GM10847 (cell line): ENCODE measurements around the gene CRACR2B.

Experiments used
- POLR2A ChIP-seq: IDR thresholded peaks from 2 replicates; pipeline ENCODE4 v1.6.1; 2011; ENCODE audit not compliant: insufficient read length; ENCODE audit errors: extremely low read depth

CRACR2B gene

DNA sequence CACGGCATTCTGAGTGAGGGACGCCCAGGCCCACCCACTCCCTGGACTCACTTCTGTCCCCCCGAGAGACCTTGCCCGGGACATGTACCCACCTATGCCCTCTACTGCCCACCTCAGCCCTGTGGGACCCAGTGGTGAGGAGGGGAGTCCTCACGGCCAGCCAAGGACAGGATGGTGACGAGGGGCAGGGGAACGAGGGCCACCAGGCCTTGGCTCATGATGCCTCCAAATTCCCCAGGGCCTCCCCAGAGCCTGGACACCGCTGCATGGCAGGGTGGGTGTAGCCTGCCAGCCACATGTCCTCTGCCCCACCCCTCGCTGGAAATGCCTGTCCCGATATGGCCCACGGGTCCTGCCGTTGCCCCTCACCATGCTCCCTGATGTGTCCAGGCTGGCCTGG, 41.1 kb downstream of the CRACR2B start:
- TF ChIP-seq POLR2A: no peak

DNA sequence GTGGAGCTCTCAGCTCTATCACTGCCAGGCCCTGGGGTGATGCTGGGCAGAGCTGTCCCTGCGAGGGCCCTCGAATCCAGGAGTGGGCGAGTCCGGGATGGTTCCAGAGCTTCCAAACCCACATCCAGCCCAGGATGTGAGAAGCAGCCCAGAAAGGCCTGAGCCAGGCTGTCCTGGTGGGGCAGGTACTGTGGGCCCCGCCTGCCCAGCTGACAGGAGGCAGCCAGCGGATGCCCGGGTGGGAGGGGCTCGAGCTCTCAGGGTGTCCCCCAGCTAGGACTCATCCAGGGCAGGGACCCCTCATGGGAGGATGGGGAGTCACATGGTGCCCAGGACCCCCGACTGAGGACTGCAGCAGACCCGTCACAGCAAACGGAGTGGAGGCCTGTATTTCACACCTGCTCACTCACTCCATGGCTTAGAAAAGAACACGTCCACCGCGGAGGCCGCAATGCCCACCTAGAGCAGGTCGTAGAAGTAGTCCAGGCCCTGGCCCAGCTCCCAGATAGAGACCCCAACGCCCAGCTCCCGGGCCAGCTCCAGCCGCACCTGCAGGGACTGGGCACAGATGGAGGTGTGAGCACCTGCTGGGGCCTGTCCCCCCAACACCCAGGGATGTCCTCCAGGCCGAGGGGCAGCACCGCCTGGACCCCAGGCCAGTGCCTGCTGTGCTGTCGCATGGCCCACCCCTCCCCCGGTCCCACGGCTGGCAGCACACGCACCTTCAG, 41.8 kb downstream of the CRACR2B start:
- TF ChIP-seq POLR2A: no peak

DNA sequence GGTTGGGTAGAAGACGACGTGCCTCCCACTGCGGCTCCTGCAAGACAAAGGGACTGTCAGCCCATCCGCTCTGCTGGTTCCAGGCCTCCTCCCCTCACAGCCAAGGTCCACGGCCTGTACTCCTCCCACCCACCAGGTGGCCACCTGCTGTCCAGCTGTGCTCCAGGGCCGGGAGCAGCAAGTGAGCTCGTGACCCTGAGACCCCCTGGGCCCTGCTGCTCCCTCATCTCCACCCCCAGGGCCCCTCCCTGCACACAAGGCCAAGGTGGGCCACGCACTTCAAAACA, 42.4 kb downstream of the CRACR2B start:
- no peak for TF ChIP-seq POLR2A

DNA sequence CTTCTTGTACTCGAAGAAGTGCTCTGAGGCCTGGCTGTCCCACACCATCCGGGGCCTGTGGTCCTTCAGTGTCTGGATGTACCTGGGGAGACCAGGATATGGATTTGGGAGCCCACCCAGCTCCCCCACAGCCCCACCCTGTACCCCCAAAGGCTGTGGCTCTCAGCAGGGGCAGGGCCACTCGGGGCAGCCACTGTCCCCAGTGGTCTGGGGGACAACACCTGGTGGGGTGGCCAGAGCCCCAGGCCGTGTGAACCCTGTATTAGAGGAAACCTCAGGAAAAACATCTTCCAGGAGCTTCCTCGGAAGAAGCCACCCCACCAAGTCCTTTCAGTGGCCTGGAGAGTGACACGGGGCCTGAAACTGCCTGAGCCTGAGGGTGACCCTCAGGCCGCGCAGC, 42.7 kb downstream of the CRACR2B start:
- no peak for TF ChIP-seq POLR2A

DNA sequence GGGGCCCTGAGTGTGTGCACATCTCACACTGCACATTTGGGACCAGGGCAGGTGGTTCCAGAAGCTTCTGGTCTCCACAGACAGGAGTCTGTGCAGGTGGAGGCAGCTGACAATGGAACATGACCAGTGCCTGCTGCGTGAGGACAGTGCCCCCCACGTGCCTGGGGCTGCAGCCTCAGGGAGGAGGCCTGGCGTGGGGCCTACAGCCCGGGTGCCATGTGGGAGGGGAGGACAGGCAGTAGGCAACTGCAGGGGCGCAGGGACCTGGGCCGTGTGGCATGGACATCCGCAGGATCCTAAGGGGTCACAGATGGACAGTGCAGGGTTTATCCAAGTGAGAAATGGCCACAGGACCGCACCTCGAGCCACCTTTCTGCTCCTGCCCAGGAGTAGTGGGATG, 43.8 kb downstream of the CRACR2B start:
- TF ChIP-seq POLR2A: no peak

DNA sequence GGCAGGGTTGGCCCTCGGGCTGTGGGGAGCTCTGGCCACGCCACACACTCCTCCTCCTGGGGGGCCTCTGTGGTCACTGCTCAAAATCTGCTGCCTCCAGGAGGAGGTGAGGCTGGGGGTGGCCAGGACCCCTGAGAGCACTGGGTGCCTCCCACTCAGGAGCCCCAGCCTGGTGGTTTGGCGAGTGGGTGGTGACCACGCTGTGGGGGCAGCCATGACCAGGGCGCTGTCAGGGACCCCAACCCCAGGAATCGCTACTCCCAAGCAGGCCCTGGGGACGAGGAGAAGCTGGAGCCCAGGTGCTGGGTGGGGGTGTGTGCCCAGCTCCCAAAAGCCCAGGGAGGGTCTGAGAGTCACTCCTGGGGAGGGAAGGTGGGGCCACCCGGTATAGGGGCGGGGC, 45.1 kb downstream of the CRACR2B start:
- no peak for TF ChIP-seq POLR2A

DNA sequence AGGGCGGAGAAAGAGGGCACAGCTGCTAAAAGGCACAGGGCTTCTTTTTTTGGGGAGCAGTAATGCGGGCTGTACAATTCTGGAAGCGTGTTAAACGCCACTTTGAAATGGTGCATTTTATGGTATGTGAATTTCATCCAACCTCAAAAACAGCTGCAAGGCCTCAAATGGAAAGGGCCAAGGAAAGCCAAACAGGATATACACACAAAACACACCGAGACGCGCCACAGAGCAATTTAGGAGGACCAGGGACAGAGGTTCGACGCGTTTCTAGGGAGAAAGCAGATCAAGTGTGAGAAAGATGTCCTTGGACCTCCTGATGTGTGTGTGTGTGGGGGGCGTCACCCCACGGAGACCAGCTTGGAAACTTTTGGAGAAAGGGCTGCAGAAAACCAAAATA, 46.0 kb downstream of the CRACR2B start:
- no peak for TF ChIP-seq POLR2A

DNA sequence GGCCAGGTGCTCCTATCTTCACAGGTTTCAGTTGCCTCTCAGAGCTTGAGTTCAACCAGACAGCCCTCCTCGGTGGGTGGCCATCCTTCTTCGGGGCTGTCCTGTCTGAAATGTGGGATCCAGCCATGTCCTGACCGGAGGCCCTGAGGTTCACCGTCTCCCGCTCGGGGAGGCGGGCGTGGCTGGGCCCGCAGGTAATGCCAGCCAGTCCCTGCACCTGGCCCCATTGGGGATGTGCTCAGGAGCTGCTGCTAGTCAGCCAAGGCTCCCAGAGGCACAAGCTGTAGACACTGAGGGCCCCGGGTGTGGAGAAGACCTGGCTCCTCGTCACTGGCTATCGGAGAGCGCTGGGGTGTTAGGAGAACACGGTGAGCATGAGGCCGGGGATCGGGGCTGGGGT, 47.5 kb downstream of the CRACR2B start:
- TF ChIP-seq POLR2A: no peak

DNA sequence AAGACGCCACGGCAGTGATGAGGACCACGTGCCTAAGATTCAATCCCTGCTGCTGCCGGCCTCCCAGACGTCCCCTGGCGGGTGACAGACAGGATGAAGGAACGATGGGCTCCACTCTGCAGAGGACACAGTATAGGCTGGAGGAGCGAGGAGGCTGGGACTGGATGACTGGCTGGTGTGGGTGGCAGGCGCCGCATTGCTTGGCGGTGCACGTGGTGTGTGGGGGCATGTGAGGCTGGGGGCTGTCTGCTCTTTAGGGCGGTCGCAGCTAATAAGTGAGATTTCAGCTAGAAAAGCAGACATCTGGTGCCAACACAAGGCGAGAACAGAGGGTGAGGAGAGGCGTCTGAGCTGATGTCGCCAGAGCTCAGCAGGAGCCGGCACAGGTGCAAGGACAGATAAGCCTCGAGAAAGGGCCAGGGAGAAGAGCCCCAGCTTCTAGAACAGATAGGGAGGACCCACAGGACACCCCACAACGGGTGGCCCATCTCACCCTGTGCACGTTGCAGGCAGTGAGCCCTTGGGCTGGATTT, 48.1 kb downstream of the CRACR2B start:
- TF ChIP-seq POLR2A: no peak

DNA sequence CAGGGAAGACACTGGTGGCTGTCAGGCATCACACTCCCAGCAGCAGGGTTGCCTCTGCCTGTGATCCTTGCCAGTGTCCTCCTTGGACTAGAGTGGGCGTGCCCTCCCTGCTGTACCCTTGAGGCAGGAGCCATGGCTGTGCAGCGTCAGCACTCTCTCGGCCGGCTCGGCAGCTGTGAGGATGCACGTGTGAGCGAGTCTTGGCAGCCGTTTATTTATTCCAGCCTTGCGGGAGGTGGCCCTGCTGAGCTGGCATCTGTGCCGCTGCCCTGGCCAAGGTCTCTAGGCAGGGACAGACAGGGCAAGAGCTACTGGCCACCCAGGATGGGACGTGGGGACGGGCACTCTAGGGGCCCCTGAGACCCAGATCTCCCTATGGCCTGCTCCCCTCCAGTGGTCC, 48.8 kb downstream of the CRACR2B start:
- TF ChIP-seq POLR2A: no peak

DNA sequence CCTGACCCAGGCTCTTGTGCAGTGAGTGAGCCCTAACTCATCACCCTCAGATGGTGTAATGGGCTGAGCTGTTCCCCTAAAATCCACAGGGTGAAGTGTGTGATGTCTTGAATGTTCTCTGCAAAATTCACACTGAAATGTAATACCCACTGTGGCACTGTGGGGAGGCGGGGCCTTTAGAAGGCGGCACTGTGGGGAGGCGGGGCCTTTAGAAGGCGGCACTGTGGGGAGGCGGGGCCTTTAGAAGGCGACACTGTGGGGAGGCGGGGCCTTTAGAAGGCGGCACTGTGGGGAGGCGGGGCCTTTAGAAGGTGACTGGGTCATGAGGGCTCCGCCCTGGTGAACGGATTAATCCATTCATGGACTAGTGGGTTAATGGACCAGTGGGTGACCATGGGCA, 49.8 kb downstream of the CRACR2B start:
- TF ChIP-seq POLR2A: no peak

DNA sequence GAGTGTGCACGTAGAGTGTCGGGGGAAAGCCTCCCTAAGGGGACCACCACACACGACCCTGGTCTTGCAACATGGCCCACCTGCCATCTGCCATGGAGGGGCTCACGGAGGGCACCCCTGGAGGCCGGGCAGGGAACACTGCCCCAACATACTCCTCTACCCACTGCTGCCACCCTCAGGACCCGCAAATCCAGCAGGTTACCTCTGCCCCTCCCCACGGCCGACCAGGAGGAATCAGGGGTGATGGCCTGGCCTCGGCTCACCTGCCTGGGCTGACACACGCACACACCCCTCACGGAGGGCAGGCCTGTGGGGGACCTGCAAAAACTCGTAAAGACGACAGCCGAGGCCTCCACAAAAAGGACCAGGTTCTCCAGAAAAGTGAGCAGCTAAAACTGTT, 52.7 kb downstream of the CRACR2B start:
- TF ChIP-seq POLR2A: no peak
